HCT116 (cell line): ENCODE results near the gene CFAP74.

Experiments used
- CEBPB ChIP-seq: IDR thresholded peaks from 2 replicates; pipeline ENCODE4 v1.6.1; 2012; ENCODE audit warnings: low read depth
- EZH2 ChIP-seq: fragments of 200-600 bp; sonication (generic); IDR thresholded peaks from 2 replicates; pipeline ENCODE4 v1.6.1; 2017; ENCODE audit warnings: antibody characterized with exemption, mixed run types
- FOSL1 ChIP-seq: IDR thresholded peaks from 2 replicates; pipeline ENCODE4 v1.6.1; 2012; ENCODE audit warnings: low read depth
- JUND ChIP-seq: IDR thresholded peaks from 2 replicates; pipeline ENCODE4 v1.6.1; 2012
- RAD21 ChIP-seq: IDR thresholded peaks from 2 replicates; pipeline ENCODE4 v1.6.1; 2012; ENCODE audit warnings: low read depth, mild to moderate bottlenecking
- SIN3A ChIP-seq: IDR thresholded peaks from 2 replicates; pipeline ENCODE4 v1.6.1; 2012; ENCODE audit warnings: low read depth
- YY1 ChIP-seq: IDR thresholded peaks from 2 replicates; pipeline ENCODE4 v1.6.1; 2011; ENCODE audit warnings: low read length, low read depth, moderate library complexity, mild to moderate bottlenecking; ENCODE audit not compliant: insufficient replicate concordance; ENCODE audit errors: extremely low read depth
- TF ChIP-seq, protein P1 (sequence below), 3 experiments: fragments of 200-600 bp in 1 of 3; sonication (generic) in 1 of 3; IDR thresholded peaks in 2 of 3; conservative IDR thresholded peaks in 1 of 3; 2 replicates each; pipeline ENCODE4 v1.5.1; 2012 to 2017; ENCODE audit warnings: low read depth in 2 of 3, low read length in 2 of 3, antibody characterized with exemption in 1 of 3, borderline replicate concordance in 1 of 3, control low read depth in 1 of 3, mild to moderate bottlenecking in 1 of 3, mixed read lengths in 1 of 3, mixed run types in 1 of 3, moderate library complexity in 1 of 3; ENCODE audit not compliant: insufficient read depth in 1 of 3

DNA sequence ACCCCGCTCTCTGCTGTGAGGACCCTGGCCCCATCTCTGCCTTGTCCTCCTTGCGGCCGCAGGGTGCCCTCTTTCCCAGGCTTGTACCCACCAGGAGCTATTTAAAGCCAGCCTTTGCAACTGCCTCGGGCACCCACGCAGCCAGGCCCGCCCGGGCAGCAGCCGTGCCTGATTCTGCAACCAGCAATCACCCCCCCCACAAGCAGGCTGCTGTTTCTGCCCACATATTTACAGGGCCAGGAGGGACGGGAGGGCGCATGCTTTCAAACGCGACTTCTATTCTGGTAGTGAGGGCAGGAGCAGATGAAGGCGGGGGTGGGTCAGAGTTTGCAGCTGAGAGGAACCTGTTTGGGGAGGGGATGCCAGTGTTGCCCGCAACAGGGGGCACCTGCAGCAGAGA, 29.2 kb upstream of the CFAP74 start:
- TF ChIP-seq FOSL1 (no peak), SIN3A (no peak), CEBPB (no peak), RAD21 (no peak), YY1 (no peak), EZH2 (no peak), JUND (no peak)
- TF ChIP-seq, protein P1, sequence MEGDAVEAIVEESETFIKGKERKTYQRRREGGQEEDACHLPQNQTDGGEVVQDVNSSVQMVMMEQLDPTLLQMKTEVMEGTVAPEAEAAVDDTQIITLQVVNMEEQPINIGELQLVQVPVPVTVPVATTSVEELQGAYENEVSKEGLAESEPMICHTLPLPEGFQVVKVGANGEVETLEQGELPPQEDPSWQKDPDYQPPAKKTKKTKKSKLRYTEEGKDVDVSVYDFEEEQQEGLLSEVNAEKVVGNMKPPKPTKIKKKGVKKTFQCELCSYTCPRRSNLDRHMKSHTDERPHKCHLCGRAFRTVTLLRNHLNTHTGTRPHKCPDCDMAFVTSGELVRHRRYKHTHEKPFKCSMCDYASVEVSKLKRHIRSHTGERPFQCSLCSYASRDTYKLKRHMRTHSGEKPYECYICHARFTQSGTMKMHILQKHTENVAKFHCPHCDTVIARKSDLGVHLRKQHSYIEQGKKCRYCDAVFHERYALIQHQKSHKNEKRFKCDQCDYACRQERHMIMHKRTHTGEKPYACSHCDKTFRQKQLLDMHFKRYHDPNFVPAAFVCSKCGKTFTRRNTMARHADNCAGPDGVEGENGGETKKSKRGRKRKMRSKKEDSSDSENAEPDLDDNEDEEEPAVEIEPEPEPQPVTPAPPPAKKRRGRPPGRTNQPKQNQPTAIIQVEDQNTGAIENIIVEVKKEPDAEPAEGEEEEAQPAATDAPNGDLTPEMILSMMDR (IDR thresholded peaks at IDR 0.05 in 2 of 3, conservative IDR thresholded peaks at IDR 0.05 in 1 of 3; ENCODE audit: borderline replicate concordance in 1 of 3, insufficient read depth in 1 of 3, low read depth in 2 of 3, low read length in 2 of 3) = no peak
